SKM-1 treated with dmso at 0.1 percent for 144 hours (cell line): ENCODE results near the gene SLC22A7.

Experiments used
- DNase-seq: peaks from one replicate; lab custom pipeline; 2025; ENCODE audit not compliant: unreplicated experiment; lab: John Stamatoyannopoulos, UW

SLC22A7 gene

DNA sequence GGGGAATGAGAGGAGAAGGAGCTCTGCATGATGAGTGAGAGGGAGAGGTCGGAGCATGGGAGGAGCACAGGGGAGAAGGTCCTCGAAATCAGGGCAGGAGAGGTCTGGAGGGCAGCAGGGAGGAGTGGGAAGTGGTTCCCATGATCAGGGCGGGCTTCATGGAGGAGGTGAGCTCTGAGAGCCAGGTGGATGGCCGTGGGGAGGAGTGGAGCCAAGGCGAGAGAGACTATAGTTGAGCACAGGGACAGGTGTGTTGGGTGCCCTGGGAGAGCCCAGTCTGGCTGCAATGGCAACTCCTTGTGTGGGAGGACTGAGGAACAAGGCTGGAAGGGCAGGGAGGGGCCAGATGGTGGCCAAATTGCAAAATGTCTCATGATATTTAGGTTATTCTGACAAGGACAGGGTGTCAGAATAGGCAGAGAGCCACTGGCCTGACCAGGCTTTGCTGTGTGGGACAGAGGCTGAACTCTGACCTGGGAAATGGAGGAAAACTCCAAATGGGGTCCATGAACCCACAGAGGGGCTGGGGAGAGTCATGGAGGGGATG lies 33.4 kb upstream of the SLC22A7 start:
- DNase-seq: no peak

DNA sequence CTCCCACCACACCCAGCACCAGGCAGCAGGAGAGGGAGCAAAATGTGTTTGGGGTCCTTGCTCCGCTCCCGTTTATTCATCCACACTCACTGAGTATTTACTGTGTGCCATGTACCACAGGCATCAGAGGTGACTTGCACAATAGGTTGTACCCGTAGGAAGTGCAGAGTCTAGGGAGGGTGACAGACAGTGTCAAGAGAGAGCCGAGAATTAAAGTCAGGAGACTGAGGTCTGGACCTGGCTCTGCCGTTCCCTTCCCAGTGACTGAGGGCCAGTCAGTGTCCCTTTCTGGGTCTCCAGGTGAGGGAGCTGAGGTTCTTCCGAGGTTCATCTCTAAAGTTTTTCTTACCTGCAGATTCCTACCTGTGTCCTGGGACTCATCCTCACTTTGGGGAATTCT lies 32.5 kb upstream of the SLC22A7 start:
- DNase-seq: no peak

DNA sequence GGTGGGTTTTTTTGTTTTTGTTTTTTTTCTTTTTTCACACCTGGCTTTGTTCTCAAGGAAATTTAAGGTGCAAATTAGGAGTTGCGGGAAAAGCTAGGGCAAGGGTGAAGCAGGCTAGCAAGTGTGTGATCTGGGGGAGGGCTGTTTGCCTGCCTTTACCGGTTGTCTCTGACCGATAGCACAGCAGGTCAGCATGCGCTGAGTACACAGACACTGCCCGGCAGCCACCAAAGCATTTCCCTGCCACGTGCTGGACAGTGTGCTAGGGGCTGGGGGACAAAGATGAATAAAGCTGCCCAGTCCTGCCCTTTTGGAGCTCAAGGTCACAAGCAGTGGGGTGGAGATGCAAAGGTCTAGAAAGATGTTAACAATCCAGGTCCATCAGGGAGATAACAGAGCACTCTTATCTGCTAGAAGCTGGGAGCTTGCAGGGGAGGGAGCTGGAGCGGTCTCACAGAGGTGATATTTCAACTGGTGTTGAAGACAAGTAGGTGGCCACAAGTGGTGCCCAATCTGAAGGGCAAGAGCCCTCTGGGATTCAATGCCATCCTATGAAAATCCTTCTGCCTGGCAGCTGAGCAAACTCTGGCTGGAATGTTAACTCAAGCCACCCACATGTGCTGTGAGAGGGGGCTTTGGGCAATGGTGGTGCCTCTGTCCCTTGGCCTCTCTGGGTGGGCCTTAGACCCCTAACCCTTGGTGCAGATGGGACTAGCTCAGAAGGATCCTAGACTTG lies 30.3 kb upstream of the SLC22A7 start:
- DNase-seq: no peak

DNA sequence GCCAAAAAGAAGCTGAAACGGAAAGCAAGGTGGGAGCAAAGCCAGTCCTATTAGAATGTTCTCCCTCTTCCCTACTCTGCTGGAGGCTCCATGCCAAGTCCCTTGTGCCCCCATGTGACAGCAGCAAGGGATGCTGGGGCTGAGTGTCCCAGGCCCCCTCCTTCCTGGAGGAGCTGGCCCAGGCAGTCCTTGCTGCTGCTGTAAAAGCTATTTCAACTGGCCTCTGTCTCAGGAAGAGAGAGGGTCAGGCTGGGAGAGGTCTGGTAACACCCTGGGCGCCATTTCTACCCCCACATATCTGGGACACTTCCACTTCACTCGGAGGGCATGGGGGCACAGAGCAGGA lies 29.7 kb upstream of the SLC22A7 start:
- no peak for DNase-seq

DNA sequence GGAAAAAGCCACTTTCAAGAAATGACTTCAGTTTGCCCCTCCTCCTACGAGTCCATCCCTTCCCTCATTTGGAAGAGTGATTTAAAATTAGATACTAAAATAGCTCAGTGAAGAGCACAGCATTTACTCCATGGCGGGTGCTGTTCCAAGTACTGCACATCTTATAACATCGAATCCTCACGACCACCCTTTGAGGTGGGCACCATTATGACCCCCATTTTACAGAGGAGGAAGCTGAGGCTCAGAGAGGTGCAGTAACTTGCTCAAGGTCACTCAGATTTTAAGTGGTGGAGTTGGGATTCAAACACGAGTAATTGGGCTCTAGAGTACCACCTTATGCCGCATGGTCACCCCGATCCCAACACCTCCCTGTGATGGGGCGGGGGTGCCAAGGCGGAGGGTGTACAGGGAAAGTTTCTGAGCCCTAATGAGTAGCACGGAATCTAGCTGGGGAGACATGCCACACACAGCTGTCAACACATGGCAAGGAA lies 29.2 kb upstream of the SLC22A7 start:
- no peak for DNase-seq

DNA sequence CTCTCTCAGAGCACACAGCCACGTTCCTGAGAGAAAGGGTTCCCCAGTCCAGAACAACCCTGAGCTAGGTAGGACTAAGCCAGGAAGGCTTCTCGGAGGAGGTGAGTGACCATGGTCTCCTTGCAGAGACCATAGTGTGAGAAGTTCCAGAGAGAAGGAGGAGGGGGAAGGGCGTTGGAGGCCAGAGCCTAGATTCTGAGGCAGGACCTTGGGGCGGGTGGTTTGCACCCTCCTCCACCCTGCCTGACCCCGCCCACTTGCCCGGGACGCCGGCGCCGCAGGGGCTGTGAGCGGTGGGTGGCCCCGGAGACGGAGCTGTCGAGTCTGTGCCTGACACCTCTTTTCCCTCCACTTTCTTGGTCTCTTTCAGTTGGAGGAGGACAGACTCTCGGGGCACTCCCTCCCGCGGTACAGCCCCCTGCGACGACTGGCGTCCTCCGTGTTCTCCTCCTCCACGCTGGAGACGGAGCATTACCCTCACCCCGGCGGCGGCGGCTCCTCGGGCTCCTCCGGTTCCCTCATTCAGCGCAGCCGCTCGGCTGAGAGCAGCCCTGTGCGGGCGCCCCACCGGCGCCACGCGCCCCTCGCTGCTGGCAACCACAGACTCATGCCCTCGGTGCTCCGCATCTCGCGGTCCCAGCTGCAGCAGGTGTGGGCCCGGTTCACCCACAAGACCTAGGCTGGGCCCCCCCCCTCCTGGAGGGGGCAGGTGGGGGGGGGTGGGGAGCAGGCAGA lies 28.6 kb upstream of the SLC22A7 start:
- no peak for DNase-seq

DNA sequence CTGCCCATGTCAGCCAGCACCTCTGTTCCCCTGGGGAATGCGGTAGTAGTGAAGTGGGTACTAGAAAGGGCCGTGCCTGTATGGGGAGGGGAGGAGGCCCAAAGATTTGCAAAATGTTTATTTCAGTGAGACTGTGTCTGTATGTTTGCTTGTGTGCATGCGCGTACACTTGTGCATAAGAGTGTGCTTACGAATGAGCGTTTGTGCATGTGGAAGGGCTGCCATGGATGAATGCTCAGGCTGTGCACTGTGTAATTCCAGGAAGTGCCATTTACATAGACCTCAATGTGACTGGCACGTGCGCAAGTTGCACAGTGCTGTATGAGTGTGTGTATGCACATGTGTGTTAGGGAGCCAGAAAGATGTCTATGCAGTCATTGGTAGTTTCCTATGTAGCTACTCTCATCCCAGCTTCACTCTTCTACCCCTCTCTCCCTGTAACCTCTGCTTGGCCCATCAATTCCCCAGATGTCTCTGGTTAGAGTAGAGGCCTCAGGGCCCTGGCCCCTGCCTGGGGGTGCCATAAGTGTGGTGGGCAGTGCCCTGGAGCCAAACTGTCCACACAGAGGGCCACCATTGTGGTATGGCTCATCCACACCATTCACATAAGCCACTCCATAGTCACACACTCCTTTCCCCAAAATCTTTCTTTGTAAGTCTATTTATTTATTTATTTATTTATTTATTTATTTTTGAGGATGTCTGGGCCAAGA lies 26.8 kb upstream of the SLC22A7 start:
- no peak for DNase-seq

DNA sequence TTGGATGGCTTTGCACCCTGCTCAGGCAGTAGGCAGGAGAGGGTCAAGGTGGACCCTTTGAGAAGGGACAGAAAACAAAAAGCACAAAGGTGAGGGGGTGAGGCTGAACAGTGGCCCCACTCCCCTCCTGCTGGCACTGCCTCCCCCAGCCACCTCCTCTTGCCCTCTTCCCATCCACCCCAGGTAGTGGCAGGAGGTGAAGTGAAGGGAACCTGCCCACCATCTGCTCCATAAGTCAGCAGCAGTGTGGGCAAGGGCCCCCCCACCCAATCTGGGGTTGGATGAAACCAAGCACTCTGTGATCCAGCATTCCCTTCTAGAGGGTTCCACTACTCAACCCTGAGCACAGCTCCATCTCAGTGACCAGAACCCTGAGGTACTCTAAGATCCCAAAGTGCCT lies 26.1 kb upstream of the SLC22A7 start:
- no peak for DNase-seq

DNA sequence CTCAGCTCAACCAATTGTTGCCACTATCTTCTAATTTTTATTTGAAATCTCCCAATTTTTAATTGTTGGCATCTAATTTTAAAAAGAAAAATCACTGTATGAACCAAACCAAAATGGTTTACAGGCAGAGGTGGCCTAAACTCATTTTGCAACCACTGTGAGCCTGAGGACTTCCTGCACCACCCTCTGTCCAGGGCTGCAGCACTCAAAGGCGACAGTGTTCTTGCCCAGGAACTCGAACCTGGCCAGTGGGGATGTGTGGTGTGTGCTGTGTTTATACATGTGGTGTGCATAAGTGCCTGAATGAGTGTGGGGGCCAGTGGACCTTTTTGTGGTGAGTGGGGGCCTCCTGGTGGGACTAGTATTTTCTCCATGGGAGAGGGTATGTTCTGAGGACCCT lies 24.4 kb upstream of the SLC22A7 start:
- no peak for DNase-seq

DNA sequence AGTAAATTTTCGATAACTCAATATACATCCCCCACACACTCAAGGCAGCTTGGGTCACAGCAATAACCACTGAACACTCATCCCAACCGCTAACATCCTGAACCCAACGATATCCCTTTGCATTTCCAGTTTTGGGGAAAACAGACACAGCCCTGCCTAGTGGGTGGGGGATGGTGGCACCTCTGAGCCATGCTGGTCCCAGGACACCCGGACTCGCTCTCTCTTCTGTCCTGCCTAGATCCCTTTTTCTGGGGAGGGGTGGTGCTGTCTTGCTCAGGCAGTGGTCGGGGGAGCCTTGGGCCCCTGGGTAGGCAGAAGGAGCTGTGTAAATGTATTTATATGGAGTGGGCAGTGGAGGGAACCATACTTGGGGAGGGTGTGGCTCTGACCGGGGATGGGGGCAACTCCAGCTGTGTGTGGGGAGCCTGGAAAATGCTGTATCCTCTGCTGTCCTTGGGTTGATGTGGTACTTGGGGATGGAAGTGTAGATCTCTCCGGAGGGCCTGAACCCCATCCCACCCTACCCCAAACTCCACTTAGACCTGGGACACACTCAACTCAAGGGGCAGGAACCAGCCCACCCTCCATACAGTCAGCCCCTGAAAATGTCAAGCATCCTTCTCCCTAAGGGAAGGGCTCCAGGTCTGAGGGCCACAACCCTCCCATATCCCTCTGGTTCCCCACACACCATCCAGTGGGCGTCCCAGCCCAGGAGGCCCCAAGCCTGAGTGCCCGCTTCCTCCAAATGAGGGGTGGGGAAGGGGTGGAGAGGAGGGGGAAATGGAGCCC lies 23.7 kb upstream of the SLC22A7 start:
- DNase-seq: no peak

DNA sequence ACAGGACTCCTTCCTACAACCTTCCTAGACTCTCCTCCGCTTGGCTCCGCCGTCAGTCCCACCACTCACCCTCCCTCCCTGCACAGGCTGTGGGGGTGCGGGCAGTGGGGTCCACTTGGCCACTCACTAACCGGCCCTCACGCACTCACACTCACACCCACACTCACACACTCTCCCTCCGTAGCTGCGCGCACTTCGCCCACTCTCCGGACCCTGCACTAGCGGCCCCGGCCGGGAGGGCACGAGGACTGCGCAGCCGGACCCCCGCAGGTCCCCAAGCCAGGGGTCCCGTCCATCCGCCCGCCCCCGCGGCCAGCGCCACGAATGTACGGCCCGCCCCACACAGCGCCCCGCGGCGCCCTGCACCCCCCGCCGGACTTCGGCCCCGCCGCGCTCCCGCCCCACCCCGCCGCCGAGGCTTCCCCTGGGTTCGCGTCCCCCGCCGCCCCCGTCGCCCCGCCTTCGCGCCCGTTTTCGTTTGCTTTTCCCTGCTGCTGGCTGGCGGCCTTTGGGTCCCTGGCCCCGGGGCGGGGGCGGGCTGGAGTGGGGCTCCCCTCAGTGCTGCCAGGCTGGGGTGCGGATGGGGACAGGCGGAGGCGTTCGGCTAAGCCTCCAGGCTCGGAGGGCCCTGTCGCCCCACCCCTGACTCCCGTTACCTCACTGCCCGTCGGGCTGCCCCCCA lies 23.0 kb upstream of the SLC22A7 start:
- no peak for DNase-seq

DNA sequence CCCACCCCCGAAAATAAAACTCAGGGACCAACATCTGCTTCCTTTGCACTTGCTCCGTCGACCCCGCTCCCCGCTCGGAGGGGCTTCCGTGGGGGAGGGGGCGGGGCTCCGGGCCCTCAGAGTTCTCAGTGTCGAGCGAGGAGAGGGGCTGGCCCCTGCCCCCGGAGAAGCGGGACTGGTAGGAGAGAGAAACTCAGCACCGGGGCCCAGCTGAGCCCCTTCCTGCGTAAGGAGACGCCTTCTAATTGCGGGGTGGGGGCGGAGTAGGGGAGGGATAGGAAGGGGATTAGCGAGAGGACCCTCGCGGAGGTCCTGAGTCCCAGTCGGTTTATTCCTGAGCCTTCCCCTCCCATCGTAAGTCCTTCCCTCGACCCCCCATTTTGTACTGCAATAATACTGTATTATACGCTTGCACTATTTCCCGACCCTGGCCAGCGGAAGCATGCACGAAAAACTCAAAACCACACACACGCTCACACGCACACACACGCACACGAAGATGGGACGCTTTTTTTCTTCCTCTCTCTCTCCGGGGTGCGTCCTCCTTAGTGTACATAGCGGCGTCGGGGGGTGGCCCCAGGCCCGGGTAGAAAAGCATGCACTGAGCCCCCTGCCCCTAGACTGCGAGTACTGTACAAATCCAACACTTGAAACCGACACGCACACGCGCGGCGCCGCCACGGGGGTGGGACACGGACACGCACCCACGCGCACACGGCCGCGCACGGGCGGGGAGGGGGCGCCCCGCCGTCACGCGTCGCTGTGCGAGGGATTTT lies 22.1 kb upstream of the SLC22A7 start:
- DNase-seq: no peak

DNA sequence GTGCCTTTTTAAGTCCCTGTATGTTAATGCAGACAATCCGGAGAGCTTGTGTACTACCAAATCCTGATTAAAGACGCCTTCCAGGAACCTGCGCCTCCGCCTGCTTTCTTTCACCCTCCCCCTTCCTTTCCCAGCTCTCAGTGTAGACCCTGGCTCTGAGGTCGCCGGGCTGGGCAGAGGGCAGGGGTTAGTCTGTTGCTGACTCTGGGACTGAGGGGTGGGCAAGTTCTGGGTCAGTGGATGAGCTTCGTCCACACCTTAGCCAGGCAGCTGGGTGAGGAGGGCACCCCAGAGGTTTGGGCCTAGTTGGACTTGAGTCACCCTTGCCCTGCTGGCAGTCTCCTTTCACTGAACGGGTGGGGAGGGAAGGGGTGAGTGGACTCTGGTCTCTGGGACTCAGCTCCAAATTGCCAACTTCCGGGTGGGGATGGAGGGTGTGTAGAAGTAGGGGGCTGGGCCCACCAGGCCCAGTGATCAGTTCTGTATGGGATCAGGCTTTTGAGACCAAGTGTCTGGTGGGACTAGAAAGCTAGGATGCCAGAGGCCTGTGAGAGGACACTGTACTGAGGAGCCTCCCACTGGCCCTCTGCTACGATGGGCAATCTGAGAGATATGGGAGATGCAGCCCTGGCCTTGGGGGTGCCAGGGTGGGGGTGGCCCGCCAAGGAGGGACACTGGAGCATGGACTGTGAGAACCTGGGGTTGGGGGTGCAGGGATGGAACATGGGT lies 21.3 kb upstream of the SLC22A7 start:
- DNase-seq: no peak

DNA sequence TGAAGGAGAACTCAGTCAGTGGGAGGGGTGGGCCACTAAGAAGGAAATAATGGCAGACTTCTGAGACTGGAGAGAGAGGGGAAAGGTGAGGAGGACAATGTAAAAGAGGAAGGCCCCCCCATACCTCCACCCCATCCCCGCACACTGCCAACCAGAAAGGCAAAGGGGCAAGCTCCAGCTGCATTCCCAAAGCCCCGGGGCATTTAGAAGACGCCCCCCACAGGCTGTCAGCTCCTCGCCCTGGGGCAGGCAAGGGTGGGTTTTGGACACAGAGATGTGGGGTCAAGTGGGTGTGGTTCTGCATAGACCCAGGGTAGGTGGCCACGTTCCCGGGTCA lies 20.8 kb upstream of the SLC22A7 start:
- no peak for DNase-seq

DNA sequence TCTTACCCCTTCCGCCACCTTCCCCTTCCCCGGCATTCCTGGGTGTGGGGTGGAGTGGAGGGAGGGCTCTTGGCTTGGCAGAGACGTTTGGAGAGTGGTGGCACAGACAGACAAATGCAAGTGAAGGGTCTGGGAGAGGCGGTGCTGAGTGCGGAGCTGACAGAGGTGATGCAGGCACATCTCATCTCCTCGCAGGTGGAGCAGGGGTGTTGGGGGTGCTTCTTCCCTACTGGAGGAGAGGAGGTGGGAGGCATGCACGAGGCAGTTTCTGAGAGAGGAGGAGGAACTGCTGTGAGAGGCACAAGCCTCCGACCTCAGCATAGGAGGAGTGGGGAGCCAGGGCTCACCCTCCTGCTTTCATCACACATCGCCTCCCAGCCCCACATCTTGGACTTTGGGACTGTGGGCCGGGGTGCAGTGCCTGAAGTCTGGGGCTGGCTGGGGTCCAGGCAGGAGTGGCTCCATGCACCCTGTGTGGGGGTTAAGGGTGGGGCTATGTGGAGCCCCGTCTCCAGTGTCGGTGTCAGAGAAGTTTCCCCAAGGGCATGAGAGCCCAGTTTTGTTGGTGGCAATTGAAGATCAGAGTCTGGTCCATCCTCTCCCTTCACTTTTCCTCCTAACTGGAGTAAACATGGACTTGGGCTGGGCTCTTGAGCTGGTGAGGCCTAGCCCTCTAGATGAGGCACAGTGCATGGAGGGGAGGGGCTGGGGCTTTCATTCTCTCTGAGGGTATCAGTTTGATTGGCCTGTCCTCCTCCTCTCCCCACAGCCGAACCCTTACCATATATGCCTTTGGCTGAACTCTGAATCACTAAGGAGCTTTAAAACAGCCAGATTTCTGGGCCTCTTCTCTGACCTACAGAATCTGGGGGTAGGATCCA lies 20.2 kb upstream of the SLC22A7 start:
- DNase-seq: no peak

DNA sequence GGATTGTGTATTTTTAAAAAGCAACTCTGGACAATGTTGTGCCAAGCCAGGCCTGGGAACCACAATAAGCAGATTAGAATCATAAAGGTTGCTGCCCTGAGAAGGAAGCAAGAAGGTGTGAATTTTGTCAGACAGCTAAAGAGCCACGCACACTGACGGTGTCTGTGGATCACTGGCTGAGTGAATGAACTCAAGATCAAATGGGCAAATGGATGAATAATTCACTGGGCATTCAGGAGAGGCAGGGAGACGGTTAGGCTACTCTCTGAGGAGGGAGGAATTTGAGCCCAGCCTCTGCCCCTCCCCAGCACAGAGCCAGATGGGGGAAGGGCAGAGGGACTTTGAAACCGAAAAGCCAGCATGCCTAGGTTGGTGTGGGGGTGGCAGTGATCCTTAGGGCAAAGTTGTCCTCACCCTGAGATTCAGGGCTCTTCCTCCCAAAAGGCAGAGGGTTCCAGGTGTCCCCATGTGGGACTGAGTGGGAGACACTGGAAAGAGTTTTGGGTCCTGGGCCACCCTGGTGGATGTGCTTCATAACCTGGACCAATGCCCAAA lies 19.5 kb upstream of the SLC22A7 start:
- DNase-seq: no peak

DNA sequence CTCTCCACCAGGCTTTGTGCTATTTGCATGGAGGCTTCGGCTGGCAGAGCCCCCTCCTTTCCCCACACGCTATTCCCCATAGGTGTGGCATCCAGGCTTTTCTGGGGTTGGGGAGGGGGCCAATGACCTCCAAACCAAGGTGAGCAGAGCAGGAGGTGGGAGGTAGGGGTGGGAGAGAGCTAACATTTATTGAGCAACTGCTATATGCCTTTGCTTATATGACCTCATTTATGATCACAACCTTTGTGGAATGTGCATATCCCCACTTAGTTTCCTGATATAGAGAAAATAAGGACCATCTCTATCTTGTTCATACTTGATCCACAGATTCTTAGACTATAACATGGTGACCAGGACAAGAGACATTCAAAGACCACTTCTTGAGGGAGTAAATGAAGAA lies 17.8 kb upstream of the SLC22A7 start:
- DNase-seq: no peak

DNA sequence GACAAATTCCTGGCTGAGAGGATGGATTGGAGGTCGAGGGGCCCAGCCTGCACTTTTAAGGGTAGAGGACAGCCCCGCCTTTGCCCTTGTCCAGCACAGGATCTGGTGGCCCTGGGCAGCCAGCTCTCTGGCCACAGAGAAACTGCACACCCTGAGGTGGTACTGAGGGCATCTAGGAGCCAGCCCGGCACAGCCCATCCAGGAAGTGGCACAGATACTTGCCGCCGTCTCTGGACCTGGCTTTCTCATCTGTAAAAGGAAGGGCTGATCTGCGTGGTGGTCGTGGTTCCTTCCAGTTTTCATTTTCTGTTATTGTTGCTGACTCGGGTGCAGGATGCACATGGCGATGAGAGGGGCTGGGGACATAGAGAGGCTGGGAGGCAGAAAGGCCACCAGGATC lies 16.0 kb upstream of the SLC22A7 start:
- no peak for DNase-seq
